ENCODE results near the gene SCLY.
A peak's percentile ranks its signal among the peaks of the same experiment; 100 is the strongest.
"Not testable (repeated sequence)": the region's sequence is repeated elsewhere in the genome, so short reads cannot be mapped to it uniquely, and the experiment has no call there.

Gene SCLY, protein sequence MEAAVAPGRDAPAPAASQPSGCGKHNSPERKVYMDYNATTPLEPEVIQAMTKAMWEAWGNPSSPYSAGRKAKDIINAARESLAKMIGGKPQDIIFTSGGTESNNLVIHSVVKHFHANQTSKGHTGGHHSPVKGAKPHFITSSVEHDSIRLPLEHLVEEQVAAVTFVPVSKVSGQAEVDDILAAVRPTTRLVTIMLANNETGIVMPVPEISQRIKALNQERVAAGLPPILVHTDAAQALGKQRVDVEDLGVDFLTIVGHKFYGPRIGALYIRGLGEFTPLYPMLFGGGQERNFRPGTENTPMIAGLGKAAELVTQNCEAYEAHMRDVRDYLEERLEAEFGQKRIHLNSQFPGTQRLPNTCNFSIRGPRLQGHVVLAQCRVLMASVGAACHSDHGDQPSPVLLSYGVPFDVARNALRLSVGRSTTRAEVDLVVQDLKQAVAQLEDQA

DNA sequence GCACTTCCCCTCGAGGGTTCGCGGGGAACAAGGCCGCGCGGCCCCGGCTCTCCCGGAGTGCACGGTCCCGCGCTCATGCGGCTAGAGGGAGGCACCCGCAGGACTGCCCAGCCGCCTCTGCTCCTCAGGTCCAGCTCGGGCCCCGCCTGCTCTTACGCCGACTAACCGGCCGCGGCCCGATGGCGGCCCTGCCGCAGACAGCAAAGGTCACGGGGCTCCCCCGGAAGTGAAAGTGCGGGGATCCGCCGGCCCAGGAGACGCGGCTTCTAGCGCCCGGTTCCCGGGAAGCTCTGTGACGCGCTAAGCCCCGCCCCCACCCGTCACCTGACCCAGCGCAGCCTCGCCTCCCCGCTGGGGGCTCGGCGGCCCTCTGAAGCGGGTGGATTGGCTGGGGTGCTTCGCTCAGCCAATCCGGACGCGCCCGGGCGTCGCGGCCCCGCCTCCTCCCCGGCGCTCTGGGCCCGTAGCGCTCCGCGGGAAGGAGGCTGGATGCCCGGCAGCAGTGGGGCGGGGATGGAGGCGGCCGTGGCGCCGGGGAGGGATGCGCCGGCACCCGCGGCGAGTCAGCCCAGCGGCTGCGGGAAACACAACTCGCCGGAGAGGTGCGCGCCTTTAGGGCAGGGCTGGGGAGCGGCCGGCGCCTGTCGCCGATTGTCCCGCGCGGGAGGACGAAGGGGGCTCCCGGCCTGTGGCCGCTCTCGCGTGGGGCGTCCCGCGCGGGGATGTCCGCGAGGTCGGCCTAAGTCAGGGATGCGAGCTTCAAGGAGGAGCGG lies at the start of gene SCLY:
Gene SCLY, plus strand, starts transcription at position 460 of the 773 bp plus-strand sequence. Its CDS starts 54 bp downstream, at position 514.
- peak; percentile 89 for DNase-seq

DNA sequence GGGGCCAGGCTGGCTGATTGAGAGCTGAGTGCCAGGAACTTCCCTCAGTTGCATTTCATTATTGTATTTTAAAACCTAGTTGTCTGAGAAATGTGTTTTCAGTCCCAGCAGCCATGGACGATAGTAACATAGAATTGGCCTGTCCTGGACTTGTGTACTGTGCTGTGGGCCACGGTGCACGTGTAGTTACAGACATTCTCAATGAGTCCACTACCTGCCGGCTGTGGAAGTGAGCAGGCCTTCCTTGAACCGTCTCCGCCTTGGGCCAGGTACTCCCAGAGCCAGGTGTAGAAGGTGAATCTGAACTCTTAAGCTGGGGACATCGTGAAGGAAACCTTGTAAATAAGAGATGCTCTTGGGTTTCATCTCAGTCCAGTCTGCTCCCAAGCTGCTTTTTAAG lies 47.0 kb upstream of the SCLY start:
- DNase-seq = no peak

DNA sequence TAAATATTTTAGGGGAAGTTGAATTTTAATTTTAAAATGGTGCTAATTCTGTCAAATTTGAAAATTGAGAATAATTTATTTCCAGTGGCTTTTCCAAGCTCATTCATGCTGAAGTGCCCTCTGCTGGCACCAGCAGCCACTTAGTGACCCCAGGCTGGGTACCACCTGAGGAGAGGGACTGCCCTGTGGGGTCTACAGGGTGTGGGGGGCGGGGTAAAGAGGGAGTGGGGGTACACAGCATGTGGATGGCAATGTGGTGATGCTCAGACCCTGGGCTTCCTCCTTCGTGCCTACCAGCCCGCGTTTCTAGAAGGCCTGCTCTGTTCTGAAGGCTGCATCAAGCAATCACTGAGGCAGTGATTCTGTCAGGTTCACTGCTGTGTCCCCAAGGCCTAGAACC lies 45.1 kb upstream of the SCLY start:
- DNase-seq = no peak

DNA sequence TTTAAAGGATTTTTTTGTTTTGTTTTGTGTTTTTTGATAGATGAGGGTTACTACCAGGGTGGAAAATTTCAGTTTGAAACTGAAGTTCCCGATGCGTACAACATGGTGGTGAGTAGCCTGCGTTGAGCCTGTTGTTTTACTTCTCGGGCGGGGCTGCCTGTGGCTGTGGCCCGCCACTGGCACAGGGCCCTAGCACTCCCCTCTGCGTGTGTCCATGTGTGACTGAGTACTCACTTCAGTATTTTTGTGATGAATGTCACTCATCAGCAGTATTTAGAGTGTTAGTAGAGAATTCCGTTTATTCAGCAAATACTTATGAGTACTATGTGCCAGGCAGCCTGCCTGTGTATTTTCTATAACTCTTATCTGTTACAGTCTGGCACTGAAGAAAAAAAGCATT lies 44.3 kb upstream of the SCLY start:
- DNase-seq = no peak

DNA sequence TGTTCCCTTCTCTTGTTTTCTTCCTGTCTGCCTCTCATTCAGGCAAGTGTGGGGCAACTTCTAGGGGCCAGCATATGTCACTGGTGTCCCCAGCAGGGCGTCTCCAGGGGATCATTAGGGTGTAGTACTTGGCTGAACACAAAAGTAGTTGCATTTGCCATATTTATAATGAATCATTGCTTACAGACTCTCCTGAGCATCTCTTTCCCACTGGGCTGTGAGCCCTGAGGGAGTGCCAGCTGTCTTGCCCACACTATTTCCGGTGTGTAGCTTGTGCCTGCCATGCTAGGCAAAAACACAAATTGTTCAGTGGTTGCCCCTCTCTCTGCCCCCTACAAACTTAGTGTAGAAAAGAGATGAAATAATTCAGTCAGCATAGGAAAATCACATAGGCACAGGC lies 40.8 kb upstream of the SCLY start:
- no peak for DNase-seq

DNA sequence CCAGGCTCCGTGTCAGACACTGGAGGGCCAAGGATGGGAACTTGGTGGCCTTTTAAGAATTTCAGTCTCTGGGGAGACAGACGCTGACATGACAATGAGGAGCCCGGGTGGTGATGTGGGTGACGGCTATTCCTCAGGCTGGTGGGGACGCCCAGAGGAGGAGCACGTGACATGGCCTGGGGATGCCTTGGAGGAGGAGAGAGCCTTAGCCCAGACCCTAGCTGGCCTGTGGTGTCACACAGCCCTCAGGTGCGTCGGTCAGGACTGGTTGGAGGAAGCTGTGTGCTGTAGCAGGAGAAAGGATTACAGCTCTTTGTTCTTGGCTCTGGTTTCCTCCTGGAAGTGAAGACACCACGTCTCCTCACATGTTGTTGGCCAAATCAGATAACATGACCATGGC lies 40.0 kb upstream of the SCLY start:
- no peak for DNase-seq

DNA sequence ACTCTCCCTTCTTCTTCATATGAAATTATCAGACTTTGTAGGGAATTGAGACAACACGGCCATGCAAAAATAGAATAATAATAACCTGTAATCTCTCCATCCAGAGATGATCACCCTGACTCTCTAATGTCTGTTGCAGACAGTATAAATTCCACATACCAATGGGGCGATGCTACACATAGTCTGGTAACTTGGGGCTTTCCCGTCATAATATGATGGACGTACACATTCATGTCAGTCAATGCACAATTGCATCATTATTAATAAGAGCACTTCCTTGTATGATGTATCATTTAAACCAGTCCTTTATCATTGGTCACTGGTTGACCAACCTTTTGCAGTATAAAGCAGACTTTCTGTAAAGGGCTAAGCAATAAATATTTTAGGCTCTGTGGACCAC lies 39.5 kb upstream of the SCLY start:
- no peak for DNase-seq

DNA sequence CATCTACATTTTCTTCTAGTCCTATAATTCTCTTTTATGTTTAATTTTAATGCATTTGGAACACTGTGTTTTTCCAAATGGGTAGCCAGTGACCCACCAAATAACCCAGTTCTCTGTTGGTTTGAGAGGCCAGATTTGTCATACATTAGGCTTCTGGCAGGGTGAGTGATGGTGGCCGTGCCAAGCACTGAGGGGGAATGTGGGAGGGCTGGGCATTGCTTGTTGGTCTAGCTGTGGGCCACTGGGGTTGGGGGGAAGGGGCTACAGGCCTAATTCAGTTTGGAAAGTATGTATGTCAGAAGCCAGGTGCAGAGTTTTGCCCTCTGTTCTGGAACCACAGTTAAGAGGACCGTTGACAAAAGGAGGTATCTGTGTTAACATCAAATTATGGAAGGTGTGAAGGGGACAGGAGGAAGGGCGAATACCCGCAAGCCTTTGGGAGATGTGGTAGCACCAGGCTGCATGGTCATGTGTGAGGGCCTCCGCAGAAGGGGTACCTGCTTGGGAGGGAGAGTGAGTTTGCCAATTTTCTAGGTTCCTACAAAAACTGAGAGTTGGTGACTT lies 38.1 kb upstream of the SCLY start:
- no peak for DNase-seq

DNA sequence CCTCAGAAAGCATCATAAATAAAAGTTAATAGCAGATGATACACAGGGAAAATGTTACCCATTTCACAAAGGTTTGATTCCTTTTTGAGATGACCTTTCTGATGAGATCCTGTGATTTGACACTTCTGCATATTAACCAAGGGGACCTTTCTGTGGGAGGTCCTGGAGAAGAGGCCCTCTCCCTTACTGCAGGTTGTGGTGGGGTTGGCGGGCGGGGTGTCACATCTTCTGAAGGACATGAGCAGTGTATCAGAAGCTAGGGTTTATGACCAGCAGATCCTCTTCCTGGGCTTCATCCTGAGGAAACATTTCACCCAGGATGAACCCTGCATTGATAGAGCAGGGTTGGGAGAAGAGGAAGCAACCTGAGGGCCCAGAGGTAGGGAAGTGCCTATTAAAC lies 37.2 kb upstream of the SCLY start:
- DNase-seq = no peak

DNA sequence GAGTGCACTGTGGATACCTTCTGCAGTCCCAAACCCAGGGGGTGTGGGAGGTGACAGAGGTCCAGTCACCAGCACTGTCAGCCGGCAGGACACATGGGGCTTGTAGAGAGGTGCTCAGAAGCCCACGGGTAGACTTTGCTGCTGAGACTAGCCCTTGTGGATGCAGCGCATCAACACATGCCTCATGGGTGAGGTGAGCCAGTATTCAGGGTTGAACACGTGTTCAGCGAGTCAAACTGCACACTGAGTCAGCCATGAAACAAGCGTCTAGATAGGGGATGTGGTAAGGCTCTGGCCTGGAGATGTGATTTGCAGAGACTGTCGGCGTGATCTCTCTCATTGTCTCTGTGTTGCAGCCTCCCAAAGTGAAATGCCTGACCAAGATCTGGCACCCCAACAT lies 35.8 kb upstream of the SCLY start:
- no peak for DNase-seq

DNA sequence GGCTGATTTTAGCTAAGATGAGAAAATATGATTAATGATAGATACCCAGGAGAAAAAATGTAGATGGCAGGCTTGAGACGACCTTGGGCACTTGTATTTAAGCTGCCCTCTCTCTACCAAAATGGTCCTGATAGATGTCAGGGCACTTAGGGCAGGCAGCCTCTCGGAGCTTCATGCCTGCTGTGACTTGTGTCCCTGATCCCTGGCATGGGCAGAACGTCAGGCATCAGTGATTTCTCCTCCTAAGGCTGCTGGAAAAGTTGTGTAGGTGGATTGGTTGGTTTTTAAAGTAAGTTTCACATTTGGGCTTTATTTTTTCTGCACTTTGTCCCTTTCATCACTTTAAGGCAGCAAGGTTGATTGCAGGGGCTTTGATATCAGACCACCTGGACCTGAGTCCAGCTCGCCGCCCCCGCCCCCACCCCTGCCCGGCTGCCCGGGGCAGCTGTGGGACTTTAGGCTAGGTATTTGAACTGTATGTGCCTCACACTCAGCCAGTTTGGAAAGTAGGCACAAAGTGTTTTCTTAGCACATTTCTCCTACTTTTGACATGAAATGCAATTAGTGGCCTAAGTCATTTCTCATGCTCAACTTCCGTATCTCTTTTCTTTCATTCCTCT lies 35.0 kb upstream of the SCLY start:
- no peak for DNase-seq

DNA sequence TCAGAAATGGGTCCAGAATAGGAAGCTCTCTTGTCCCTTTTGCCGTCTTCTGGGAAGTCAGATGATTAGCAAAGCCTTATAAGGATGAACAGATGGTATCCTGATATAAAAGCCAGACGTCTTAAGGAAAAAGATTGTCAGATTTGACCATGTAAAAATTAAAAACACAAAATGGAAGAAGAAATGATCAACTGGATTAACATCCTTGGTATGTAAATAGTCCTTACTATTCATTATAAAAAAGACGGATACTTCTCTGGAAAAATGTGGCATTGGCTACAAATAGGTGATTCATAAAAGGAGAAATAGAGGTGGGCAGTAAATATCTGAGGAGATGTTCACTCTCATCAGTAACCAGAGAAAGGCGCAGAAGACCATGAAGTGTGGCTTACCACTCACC lies 33.7 kb upstream of the SCLY start:
- DNase-seq = no peak

DNA sequence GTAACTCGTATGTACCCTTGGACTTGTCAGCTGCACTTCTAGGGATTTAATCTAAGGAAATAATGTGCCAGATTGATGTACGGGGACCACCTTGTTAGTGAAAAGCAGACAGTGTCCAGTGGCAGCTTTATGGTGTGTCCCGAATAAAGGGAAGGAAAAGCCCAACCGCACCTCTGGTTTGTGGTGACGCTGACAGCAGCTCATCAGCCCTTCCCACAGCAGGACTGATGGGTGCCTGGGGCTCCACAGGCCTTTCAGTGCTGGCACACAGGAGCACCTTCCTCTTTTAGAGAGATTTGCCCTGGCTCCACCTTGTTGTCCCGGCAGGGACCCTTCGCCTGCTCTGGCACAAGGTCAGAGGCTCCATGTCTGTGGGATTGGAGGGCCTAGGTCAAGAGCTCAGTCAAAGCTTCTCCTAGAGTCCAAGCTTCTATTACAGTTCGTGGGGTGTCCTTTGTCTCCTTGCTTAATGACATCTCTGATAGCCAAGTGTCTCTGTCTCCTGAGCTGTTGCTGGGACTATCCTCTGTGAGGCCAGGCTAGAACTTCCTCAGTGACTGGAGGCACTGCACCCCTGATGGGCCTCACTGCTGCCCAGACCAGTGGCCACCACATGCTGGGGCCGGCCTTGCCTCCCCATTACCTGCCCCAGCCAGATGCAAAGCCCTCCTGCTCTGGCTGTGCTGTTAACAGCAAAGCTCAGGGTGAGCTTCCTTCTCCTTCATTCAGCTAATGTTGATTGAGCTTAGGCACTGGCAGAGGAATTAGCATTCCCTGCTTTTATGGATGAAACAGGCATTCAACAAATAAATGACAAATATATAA lies 33.0 kb upstream of the SCLY start:
- DNase-seq = no peak

DNA sequence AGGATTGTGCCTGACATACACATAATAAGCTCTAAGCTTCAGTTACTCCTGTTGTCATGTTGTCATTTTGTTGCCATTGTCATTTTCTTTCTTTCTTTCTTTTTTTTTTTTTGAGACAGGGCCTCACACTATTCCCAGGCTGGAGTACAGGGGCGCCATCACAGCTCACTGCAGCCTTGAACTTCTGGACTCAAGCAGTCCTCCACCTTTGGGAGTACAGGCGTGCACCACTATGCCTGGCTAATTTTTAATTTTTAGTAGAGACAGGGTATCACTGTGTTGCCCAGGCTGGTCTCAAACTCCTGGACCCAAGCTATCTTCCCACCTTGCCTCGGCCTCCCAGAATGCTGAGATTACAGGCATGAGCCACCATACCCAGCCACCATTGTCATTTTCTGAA lies 30.9 kb upstream of the SCLY start:
- no peak for DNase-seq

DNA sequence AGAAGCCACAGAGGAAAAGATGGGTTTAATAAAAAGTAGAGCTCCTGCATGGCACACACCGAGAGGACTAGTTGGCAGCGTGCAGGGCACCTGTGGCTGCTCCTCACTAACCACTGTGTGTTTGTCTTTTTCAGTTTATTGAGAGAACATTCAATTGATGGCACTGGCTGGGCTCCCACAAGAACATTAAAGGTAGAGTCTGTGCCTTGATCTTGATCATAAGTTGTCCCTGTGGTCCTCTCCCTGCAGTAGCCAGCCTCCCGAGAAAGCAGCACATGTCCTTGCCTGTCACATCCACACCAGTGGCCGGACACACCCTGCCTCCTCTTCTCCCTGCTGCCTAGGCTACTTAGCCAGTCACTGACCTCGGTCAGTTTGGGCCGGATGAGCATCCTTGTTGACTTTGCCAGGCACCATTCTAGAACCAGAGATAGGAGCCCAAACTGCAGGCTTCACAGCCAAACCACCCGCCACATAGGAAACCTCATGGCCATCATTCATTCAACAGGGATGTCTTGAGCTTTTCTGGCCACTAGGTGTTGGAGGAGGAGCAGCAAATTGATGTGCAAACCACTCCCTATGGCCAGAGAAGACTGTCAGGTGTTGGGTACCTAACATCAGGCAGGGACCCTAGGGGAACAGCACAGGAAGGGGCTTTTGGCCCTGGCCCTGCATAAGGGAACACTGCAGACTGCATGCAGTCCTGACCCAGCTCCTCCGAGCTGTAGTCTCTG lies 30.2 kb upstream of the SCLY start:
- no peak for DNase-seq

DNA sequence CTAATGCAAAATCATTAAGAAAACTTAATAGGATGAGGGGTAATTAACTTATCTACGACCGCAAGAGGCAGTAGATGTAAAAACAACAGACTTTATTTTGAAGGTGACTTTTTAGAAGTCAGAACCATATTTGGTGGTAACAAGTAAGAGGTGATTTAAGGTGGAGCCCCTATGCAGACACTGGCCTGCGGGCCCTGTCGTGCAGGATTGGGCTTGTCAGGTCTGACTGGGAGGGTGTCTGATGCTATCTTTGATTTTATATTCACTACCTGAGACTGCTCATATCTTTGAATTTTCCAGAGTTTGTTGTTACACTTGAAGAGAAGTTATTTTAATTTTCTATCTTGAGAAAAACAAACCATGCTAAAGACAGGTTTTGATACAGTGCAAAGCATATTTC lies 29.1 kb upstream of the SCLY start:
- no peak for DNase-seq

DNA sequence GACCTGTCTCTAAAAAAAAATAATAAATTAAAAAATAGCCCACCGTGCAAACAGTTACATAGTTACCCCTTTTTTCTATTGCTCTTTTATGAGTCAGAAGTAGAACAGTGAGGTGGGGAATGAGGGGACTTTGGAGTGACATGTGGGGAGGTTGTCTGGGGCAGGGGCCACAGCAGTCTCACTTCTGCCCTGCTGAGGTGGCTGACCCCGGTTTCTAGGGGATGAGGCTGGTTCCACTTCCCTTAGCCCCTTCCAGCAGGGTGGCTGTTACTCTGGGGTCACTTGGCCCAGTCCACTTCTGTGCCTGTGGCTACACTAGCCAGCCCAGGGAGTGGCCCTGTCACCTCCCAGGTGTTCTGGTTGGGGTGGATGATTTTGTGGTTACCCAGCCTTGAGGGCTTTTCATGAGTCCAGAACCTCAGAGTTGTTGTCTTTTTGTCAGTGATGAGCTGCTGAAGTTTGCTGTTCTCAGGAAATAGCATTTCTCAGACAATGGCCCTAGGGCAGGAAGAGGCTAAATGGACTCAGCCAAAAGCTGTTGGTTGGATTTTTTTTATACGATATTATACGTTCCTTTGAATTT lies 28.0 kb upstream of the SCLY start:
- DNase-seq = no peak

DNA sequence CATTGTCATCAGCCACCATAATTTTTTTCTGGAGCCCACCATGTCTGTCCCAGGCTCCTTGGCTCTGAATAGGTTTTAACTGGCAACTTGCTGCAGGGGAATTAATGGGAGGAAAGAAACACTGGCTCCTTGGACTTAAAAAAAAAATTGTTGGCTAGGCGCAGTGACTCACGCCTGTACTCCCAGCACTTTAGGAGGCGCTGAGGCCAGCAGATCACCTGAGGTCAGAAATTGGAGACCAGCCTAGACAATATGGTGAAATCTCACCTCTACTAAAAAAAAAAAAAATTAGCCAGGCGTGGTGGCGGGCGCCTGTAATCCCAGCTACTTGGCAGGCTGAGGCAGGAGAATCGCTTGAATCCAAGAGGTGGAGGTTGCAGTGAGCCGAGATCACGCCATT lies 26.8 kb upstream of the SCLY start:
- DNase-seq = not testable (repeated sequence)

DNA sequence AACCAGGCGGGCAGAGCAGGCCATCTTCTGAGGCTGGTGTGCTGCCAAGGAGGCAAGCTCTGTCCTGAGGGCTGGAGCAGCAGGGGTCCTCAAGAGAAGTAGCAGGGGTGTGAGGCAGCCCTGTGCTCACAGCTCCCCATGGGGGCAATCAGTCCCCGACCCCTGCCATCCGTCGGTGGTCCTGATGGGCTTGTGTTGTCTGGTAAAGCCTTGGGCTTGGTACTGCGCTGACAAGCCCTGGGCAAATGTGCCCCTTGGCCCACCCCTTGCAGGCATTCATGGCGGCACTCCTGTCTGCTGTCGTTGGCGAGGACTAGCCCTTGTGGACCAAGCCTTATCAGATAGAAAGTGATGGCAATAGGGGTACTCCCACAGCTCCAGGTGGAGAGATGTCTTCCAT lies 22.6 kb upstream of the SCLY start:
- no peak for DNase-seq

DNA sequence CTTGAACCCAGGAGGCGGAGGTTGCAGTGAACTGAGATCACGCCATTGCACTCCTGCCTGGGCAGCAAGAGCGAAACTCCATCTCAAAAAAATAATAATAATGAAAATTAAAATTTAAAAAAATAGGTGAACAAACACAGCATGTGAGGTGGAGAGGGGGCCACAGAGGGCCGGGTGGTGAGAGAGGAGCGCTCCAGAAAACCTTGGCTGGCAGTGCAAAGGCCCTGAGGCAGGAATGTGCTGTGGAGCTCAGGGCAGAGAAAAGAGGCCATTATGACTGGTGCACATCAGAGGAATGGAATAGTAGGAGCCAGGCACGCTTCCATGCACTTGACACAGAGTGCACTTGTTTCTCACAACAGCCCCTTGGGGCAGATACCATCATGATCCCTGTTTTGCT lies 21.6 kb upstream of the SCLY start:
- DNase-seq = no peak

DNA sequence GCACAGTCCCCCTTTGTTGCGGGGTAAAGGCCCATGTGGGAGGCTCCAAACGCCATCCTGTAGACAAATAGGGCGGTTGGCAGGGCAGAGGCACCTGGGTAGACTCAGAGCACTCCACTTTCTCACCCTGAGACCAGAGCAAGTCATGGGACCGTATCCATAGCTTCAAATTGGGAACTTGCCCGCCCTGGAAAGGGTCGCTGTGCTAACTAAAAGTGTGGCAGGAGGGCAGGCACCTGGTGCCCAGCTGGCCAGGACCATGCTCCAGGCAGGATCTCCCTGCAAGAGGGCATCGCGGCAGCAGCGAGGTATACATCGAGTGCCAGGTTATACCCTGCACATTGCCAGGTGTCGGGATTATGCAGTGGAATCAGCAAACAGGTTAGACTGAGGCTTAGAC lies 20.8 kb upstream of the SCLY start:
- no peak for DNase-seq

DNA sequence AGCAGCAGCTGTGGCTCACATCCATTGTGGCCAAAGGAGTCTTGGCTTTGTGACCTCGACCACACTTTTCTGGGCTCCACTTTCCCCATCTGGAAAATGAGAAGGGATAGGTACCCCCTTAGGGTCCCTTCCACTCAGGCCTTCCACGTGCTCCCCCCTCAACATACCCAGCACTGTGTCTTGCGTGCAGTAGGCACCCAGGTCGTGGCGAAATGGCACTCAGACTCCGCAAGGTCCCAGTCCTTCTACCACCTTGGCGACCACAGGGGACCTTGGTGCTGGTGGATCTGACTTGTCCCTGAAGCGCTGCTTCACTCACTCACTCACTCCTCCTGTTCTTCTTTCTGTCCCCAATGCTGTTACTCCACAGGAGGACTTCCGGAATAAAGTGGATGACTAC lies 19.9 kb upstream of the SCLY start:
- no peak for DNase-seq

Measured in activated CD4-positive, CD25-positive, alpha-beta regulatory T cell treated with anti-CD3 and anti-CD28 coated beads, Interleukin-2, amount 50 U/mL, for 72 hours (primary cell).